GM06990 (cell line): ENCODE results near the gene CREB3L2.
"Not testable (repeated sequence)": the region's sequence is repeated elsewhere in the genome, so short reads cannot be mapped to it uniquely, and the experiment has no call there.

ENCODE experiments used
- DNase-seq: peaks from one replicate; pipeline ENCODE4 v3.0.0-alpha.2; 2011; ENCODE audit not compliant: insufficient read length; ENCODE audit errors: extremely low read depth
- H3K27me3 ChIP-seq: replicated peaks from 2 replicates; pipeline ENCODE4 v1.6.0; 2011; ENCODE audit warnings: low read length; ENCODE audit not compliant: control insufficient read depth, insufficient read depth
- H3K36me3 ChIP-seq: 2 replicates; pipeline ENCODE4 v1.5.1; 2011; ENCODE audit warnings: low read length; ENCODE audit not compliant: control insufficient read depth, insufficient read depth
- H3K4me3 ChIP-seq: replicated peaks from 2 replicates; pipeline ENCODE4 v1.5.1; 2011; ENCODE audit warnings: low read depth, mild to moderate bottlenecking, control low read depth, low read length
- TF ChIP-seq, protein P1 (sequence below): IDR thresholded peaks from 2 replicates; pipeline ENCODE4 v1.5.1; 2011; ENCODE audit warnings: low read length, control low read depth, mild to moderate bottlenecking, inconsistent platforms; ENCODE audit not compliant: insufficient read depth, poor library complexity, severe bottlenecking

Gene CREB3L2

DNA sequence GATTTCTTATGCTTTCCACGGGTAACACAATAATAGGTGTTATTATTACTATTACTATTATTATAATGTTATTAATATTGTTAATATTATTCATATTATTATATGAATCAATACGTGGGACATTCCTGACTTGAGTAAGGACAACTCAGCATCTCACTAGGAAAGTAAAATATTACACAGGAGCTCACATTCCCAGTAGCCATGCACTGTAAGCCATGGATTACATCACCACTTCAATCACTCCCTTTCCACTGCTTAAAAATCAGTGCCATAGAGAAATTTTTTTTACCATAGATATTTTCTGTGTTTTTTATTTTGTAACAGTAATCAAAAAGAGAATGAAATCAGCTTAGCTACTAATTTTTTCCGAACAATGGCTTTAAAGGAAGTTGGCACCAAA, 86.6 kb downstream of the CREB3L2 start:
- DNase-seq: no peak
- Histone ChIP-seq H3K4me3 (no peak overlapping the region), H3K36me3 (peaks cover 15% of the 10 kb centered on the region), H3K27me3 (no peaks in the 10 kb centered on the region)
- TF ChIP-seq, protein P1, sequence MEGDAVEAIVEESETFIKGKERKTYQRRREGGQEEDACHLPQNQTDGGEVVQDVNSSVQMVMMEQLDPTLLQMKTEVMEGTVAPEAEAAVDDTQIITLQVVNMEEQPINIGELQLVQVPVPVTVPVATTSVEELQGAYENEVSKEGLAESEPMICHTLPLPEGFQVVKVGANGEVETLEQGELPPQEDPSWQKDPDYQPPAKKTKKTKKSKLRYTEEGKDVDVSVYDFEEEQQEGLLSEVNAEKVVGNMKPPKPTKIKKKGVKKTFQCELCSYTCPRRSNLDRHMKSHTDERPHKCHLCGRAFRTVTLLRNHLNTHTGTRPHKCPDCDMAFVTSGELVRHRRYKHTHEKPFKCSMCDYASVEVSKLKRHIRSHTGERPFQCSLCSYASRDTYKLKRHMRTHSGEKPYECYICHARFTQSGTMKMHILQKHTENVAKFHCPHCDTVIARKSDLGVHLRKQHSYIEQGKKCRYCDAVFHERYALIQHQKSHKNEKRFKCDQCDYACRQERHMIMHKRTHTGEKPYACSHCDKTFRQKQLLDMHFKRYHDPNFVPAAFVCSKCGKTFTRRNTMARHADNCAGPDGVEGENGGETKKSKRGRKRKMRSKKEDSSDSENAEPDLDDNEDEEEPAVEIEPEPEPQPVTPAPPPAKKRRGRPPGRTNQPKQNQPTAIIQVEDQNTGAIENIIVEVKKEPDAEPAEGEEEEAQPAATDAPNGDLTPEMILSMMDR: no peak

DNA sequence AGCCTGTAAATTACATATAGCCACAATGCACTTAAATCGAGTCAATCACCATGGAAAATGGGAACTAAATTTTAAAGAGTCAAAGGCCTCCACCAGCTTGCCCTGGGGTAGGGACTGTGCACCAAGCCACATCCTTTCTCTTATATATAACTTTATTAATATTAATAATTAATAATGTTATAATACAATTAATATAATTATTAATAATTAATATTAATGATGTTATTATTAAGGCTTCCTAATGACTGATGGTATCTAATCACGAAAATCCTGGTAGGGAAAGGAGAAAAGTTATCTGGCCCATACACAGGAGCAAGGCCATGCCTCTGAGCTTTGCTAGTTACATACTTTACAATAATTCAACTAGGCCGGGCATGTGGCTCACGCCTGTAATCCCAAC, 87.9 kb downstream of the CREB3L2 start:
- no peaks in the 10 kb centered on the region for H3K27me3 ChIP-seq
- no peak overlapping the region for H3K4me3 ChIP-seq
- TF ChIP-seq, protein P1: no peak
- H3K36me3 ChIP-seq: peaks cover 21% of the 10 kb centered on the region
- DNase-seq: no peak

DNA sequence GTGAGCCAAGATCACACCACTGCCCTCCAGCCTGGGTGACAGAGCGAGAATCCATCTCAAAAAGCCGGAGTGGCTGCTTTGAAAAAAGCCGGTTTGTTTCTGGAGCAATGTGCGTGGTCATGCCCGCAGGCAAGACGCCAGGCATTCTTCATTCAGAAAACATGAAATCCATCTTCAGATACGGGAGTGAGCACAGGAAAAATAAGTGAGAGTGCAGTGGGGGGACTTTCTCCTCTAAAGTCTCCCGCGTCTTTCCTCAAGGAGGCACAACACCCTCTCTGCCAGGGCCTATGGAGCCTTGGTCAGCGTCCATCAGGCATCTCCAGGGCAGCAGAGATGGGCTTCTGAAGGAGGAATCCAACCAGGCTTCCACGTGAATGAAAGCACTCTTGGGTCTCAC, 92.8 kb downstream of the CREB3L2 start:
- Histone ChIP-seq H3K4me3 (no peak overlapping the region), H3K27me3 (no peaks in the 10 kb centered on the region), H3K36me3 (peaks cover 30% of the 10 kb centered on the region)
- TF ChIP-seq, protein P1: no peak
- DNase-seq: no peak

DNA sequence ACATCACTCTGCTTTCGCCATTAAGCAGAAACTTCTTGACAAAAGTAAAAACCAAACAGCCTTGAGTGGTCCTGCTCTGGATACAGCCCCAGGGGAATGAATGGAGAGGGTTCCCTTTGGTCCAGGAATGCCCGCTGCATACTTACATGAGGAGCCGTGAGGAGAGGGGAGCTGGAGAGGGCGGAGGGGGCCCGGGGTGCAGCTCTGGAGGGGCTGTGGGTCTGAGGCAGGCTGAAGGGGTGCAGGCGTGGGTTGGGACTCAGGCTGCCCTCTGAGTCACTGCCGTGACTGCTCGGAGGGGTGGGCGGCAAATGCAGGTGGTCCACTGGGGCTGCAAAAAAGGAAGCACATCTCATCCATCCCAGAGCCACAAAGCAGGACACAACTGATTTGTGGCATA, 93.8 kb downstream of the CREB3L2 start:
- H3K36me3 ChIP-seq: peaks cover 28% of the 10 kb centered on the region
- H3K27me3 ChIP-seq: no peaks in the 10 kb centered on the region
- DNase-seq: no peak
- TF ChIP-seq, protein P1: no peak
- no peak overlapping the region for H3K4me3 ChIP-seq

DNA sequence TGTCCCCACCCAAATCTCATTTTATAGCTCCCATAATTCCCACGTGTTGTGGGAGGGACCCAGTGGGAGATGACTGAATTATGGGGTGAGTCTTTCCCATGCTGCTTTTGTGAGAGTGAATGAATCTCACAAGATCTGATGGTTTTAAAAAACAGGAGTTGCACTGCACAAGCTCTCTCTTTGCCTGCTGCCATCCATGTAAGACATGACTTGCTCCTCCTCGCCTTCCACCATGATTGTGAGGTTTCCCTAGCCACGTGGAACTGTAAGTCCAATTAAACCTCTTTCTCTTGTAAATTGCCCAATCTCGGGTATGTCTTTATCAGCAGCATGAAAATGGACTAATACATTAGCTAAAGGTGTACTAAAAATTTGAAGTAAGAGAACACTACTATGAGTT, 95.2 kb downstream of the CREB3L2 start:
- not testable (repeated sequence) for H3K4me3 ChIP-seq, H3K27me3 ChIP-seq, DNase-seq
- H3K36me3 ChIP-seq: peaks cover 24% of the 10 kb centered on the region

DNA sequence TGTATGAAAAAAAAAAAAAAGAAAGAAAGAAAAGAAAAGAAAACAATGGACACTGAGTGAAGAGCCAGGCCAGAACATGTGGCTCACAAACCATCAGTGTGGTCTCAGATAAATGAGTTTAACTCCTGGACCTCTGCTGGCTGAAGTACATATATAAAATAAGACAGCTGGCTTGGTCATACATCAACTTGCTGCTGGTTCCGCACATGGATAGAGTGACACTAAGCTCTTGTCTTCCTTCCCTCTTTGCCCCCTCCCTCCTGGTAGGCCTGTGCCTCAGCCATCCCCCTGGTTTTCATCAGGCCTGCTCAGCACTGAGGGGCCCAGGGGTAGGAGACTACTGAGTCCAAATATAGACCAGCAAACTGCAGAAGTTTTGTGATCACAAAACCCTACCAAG, 97.1 kb downstream of the CREB3L2 start:
- Histone ChIP-seq H3K36me3 (peaks cover 25% of the 10 kb centered on the region), H3K4me3 (no peak overlapping the region), H3K27me3 (no peaks in the 10 kb centered on the region)
- TF ChIP-seq, protein P1: no peak
- no peak for DNase-seq
